Coronary artery (tissue), 2 donors: ENCODE data around the gene BCL10.
A peak's percentile ranks its signal among the peaks of the same experiment; 100 is the strongest.

Source experiments
- DNase-seq: peaks from one replicate; pipeline ENCODE4 v3.0.0-alpha.2; 2017; ENCODE audit warnings: low spot score
- H3K27ac ChIP-seq, 2 donors: fragments of 200-600 bp; sonication (generic); one replicate each; pipeline ENCODE4 v1.5.1; 2016 to 2019
- H3K4me3 ChIP-seq: fragments of 200-600 bp; sonication (generic); 2 replicates; pipeline ENCODE4 v1.5.1; 2016; ENCODE audit warnings: mild to moderate bottlenecking, moderate library complexity
- CTCF ChIP-seq: fragments of 200-600 bp; sonication (generic); IDR thresholded peaks from one replicate; pipeline ENCODE4 v1.5.1; 2019; ENCODE audit warnings: antibody characterized with exemption

BCL10 gene

GRCh38 chr1:85240174-85240601, 36.2 kb downstream of the BCL10 start:
- no peak overlapping the region for H3K4me3 ChIP-seq
- no peak for TF ChIP-seq CTCF
- no peak for DNase-seq
- H3K27ac ChIP-seq: peak overlapping the region in 1 of 2 donors; percentile 17

- no peak for TF ChIP-seq CTCF
- no peak overlapping the region for H3K27ac ChIP-seq
- no peak overlapping the region for H3K4me3 ChIP-seq
- DNase-seq: no peak
Observed at GRCh38 chr1:85237613-85238012, 38.8 kb downstream of the BCL10 start.

- no peak for DNase-seq
- Histone ChIP-seq H3K27ac (no peak overlapping the region), H3K4me3 (no peak overlapping the region)
- no peak for TF ChIP-seq CTCF
Observed at GRCh38 chr1:85230305-85230977, 46.0 kb downstream of the BCL10 start.

GRCh38 chr1:85229574-85230097, 46.8 kb downstream of the BCL10 start:
- no peak for TF ChIP-seq CTCF
- H3K4me3 ChIP-seq: no peak overlapping the region
- H3K27ac ChIP-seq: no peak overlapping the region
- no peak for DNase-seq

- no peak for TF ChIP-seq CTCF
- H3K27ac ChIP-seq: no peak overlapping the region
- no peak overlapping the region for H3K4me3 ChIP-seq
- DNase-seq: no peak
Observed at GRCh38 chr1:85228972-85229371, 47.5 kb downstream of the BCL10 start.

GRCh38 chr1:85225624-85226380, 50.6 kb downstream of the BCL10 start:
- Histone ChIP-seq H3K4me3 (no peak overlapping the region), H3K27ac (no peak overlapping the region)
- no peak for TF ChIP-seq CTCF
- DNase-seq: no peak
